Retinal pigment epithelial cell (primary cell): ENCODE results near the gene TMSB4Y.

Experiments
- DNase-seq: peaks from one replicate; pipeline ENCODE4 v3.0.0-alpha.2; 2010; ENCODE audit warnings: low read depth
- H3K4me3 ChIP-seq: 2 replicates; pipeline ENCODE4 v1.5.1; 2011; ENCODE audit warnings: mild to moderate bottlenecking, low read length, control low read depth, moderate library complexity
- CTCF ChIP-seq: conservative IDR thresholded peaks from 2 replicates; pipeline ENCODE4 v1.5.1; 2011; ENCODE audit warnings: low read depth, low read length, control low read depth, inconsistent platforms

TMSB4Y gene

GRCh38 chrY:13703568-13703968 lies at the start of gene TMSB4Y:
Gene TMSB4Y, plus strand, starts transcription at chrY:13703899.
- TF ChIP-seq CTCF, result no peak
- H3K4me3 ChIP-seq, result no peak within 1 kb of the TSS
- DNase-seq, result no peak

DNA sequence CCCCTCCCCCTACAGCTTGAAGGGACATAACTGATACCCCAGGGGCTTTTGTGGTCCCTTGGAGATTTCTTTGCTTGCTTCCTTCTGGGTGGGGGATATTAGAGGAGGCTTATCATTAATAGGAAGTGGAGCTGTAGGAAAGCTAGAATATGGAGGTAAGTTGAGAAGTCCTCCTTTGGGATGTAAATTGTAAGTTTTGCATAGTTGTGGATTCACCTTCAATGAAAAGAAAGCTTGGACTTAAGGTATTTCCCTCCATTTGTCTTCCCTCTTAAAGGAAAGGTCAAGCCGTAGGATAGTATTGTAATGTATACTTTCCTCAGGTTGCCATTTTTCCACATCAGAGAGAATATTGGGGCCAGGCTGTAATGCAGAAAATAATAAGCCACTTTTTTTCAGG lies 39.5 kb upstream of the TMSB4Y start:
- no peak for DNase-seq
- no peak for TF ChIP-seq CTCF
- H3K4me3 ChIP-seq, result no peak overlapping the region

GRCh38 chrY:13671122-13671521 lies 32.6 kb upstream of the TMSB4Y start:
- no peak overlapping the region for H3K4me3 ChIP-seq
- no peak for TF ChIP-seq CTCF

DNA sequence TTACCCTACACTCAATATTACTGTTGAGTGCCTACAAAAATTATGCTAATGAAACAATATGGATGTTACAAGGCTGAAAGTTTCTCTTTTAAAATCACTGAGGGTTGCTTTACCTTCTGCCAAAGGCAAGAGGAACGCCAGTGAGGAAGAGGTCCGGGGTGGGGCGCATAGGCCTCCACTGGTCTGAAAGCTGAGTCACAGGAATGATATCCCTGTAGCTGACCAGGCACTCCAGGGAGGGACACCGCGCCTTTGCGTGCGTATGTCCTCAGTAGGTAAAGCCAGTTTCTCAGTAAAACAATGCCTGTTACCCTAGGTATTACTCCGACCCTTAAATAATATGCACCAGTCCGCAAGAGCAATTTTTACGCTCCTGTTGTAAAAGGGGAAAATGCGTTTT lies 1.4 kb upstream of the TMSB4Y start:
- TF ChIP-seq CTCF, result no peak
- no peak for DNase-seq
- no peak overlapping the region for H3K4me3 ChIP-seq

More at GRCh38 chrY:13671122-13671521, 32.6 kb upstream of the TMSB4Y start:
- no peak for DNase-seq

- no peak for DNase-seq
- no peak for TF ChIP-seq CTCF
- H3K4me3 ChIP-seq, result no peak overlapping the region
Observed at GRCh38 chrY:13704121-13704930, 627 bp downstream of the TMSB4Y start.

- TF ChIP-seq CTCF, result no peak
- DNase-seq, result no peak
- H3K4me3 ChIP-seq, result no peak overlapping the region
Observed at GRCh38 chrY:13705197-13705596, 1.5 kb downstream of the TMSB4Y start.

DNA sequence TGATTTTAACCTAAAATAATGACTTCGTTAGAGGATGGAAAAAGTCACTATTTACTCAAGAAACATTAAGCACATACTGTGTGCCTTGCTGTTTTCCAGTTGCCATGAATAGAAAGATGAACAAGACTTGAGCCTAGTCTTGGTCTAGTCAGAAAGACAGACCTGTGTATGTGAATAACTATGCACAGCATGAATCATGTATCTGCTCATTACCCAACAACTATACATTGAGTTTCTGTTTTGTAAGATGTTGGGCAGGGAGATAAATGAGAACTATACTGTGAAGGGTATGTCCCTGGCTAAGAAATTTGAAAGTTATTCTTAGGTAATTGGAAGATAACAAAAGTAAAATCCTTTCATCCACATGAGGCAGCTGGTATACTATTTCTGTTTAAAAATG lies 4.3 kb downstream of the TMSB4Y start:
- no peak for TF ChIP-seq CTCF
- DNase-seq, result no peak
- H3K4me3 ChIP-seq, result no peak overlapping the region
